Measurements from ENCODE around the gene MTHFSD. TPM values are rescaled to one million over a fixed set of nuclear protein-coding genes. Genes with fewer than 3 reads are reported as not detected.

Gene MTHFSD
- total RNA-seq, 4 donors from 2014 or later: 9.0 to 23.2 (median 16.1) TPM

- no peak for TF ChIP-seq CTCF (IDR thresholded peaks at IDR 0.05; ENCODE audit: low read depth)
Observed at GRCh38 chr16:86549076-86549892, 5.8 kb downstream of the MTHFSD start.

GRCh38 chr16:86547286-86547685 lies 7.7 kb downstream of the MTHFSD start:
- no peak for TF ChIP-seq CTCF (IDR thresholded peaks at IDR 0.05; ENCODE audit: low read depth)

- TF ChIP-seq CTCF (IDR thresholded peaks at IDR 0.05; ENCODE audit: low read depth): no peak
Observed at GRCh38 chr16:86546638-86547013, 8.4 kb downstream of the MTHFSD start.

GRCh38 chr16:86545954-86546637 lies 8.9 kb downstream of the MTHFSD start:
- no peak for TF ChIP-seq CTCF (IDR thresholded peaks at IDR 0.05; ENCODE audit: low read depth)

GRCh38 chr16:86545481-86545880 lies 9.6 kb downstream of the MTHFSD start:
- no peak for TF ChIP-seq CTCF (IDR thresholded peaks at IDR 0.05; ENCODE audit: low read depth)

- TF ChIP-seq CTCF (IDR thresholded peaks at IDR 0.05; ENCODE audit: low read depth): no peak
Observed at GRCh38 chr16:86542756-86543750, 12.0 kb downstream of the MTHFSD start.

Measured in subcutaneous adipose tissue (tissue), 4 donors.